GM12801 (cell line): ENCODE results near the gene ERH.

Experiments
- TF ChIP-seq, protein P1 (sequence below): IDR thresholded peaks from one replicate; pipeline ENCODE4 v1.5.1; 2011; ENCODE audit warnings: control low read depth; ENCODE audit not compliant: insufficient read length; ENCODE audit errors: extremely low read depth

The ERH gene

GRCh38 chr14:69334576-69334975 is 63.5 kb downstream of the ERH start:
- TF ChIP-seq, protein P1, sequence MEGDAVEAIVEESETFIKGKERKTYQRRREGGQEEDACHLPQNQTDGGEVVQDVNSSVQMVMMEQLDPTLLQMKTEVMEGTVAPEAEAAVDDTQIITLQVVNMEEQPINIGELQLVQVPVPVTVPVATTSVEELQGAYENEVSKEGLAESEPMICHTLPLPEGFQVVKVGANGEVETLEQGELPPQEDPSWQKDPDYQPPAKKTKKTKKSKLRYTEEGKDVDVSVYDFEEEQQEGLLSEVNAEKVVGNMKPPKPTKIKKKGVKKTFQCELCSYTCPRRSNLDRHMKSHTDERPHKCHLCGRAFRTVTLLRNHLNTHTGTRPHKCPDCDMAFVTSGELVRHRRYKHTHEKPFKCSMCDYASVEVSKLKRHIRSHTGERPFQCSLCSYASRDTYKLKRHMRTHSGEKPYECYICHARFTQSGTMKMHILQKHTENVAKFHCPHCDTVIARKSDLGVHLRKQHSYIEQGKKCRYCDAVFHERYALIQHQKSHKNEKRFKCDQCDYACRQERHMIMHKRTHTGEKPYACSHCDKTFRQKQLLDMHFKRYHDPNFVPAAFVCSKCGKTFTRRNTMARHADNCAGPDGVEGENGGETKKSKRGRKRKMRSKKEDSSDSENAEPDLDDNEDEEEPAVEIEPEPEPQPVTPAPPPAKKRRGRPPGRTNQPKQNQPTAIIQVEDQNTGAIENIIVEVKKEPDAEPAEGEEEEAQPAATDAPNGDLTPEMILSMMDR, result no peak

- TF ChIP-seq, protein P1, result no peak
These were observed 64.2 kb downstream of the ERH start for GRCh38 chr14:69333791-69334337.

DNA sequence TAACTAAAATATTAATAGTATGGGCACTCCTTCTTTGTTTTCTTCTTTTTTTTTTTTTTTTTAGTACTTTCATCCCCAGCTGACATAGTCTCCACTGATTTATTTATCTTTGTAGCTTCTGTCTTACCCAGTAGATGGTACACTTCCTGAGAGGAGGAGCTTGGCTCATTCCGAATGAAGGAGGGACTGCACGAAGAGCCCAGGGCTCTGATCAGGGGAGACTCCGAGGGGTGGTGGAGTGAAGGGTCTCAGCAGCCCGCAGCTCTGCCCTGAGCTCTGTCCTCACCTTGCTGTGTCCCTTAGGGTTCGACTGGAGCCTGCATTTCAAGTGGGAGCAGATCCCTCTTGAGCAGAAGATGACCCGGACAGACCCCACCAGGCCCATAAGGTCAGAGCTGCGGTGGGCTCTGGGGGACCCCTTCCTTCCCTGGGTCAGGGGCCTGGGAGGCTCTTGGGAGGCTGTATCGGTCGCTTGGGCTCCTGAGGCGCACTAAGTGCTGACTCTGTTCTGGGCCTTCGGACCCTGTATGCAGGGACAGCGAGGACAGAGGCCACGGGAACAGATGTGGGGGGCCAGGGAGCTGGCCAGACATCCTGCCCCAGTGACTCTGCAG is 65.2 kb downstream of the ERH start:
- TF ChIP-seq, protein P1, result no peak

DNA sequence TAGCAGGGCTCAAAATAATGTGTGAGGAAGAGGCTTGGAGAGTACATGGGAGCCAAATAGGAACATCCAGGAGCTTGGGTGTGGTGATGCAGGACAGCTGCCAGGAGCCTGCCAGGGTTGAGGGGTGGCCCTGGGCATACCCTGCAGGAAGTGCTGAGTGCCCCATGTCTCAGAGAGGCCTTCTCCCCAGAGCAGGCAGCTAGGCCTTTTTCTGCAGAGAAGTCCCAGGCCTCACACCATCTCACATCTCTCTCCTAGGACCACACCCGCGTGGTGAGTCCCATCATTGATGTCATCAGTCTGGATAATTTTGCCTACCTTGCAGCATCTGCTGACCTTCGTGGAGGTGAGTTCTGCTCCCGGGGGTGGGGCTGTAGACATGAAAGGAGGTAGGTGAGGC is 66.9 kb downstream of the ERH start:
- TF ChIP-seq, protein P1, result no peak
